Esophagus squamous epithelium (tissue), 5 donors: ENCODE measurements around the gene FAM114A2. TPM values are rescaled to one million over a fixed set of nuclear protein-coding genes. Genes with fewer than 3 reads are reported as not detected.

Source experiments
- DNase-seq: peaks from one replicate; lab custom pipeline; 2025; lab: John Stamatoyannopoulos, UW
- H3K27ac ChIP-seq, 4 donors: fragments of 200-600 bp; sonication (generic); one replicate each; pipeline ENCODE4 v1.5.1; 2016 to 2019; ENCODE audit warnings: mild to moderate bottlenecking in 1 of 4
- H3K27me3 ChIP-seq, 4 donors: fragments of 200-600 bp; sonication (generic); 1 replicate in 3 of 4; 2 replicates in 1 of 4; pipeline versions ENCODE4 v1.5.1 to v1.6.0; 2017 to 2021; ENCODE audit warnings: antibody characterized with exemption in 1 of 4
- H3K36me3 ChIP-seq, 3 donors: fragments of 200-600 bp; sonication (generic); one replicate each; pipeline ENCODE4 v1.5.1; 2016 to 2019
- H3K4me1 ChIP-seq, 3 donors: fragments of 200-600 bp; sonication (generic); one replicate each; pipeline ENCODE4 v1.5.1; 2017 to 2019
- H3K4me3 ChIP-seq, 4 donors: fragments of 200-600 bp; sonication (generic); 1 replicate in 3 of 4; 2 replicates in 1 of 4; pipeline ENCODE4 v1.5.1; 2016 to 2019; ENCODE audit warnings: mild to moderate bottlenecking in 2 of 4, moderate library complexity in 1 of 4
- H3K9me3 ChIP-seq, 3 donors: fragments of 200-600 bp; sonication (generic); one replicate each; pipeline ENCODE4 v1.5.1; 2016 to 2019
- CTCF ChIP-seq, 6 experiments: fragments of 450-650 bp in 4 of 6; fragments of 200-600 bp in 2 of 6; sonication (generic) in 2 of 6; IDR thresholded peaks; one replicate each; pipeline ENCODE4 v1.5.1; 2016 to 2019; ENCODE audit warnings: antibody characterized with exemption in 6 of 6, mild to moderate bottlenecking in 4 of 6, moderate library complexity in 4 of 6
- POLR2A ChIP-seq, 4 donors: fragments of 450-650 bp; IDR thresholded peaks; one replicate each; pipeline ENCODE4 v1.6.1; 2017; ENCODE audit warnings: antibody characterized with exemption in 4 of 4, mild to moderate bottlenecking in 4 of 4, moderate library complexity in 3 of 4
- WGBS, 2 donors: methylation state at CpG; one replicate each; pipeline ENCODE4 v1.1.5; 2018; 5-methylcytosine and 5-hydroxymethylcytosine counted together
- intact Hi-C: fragments of 100-400 bp; cut with DNase I; formaldehyde crosslinking; loops from one replicate; pipeline ENCODE4 v1.15.0; 2022
- total RNA-seq, 4 donors: library from RNA; depleted of rRNA; stranded (reverse); fragments of >200 nt; gene quantifications; one replicate each; pipeline ENCODE4 v1.1.0, GENCODE V29; 2016
- donor health status: DM: yes; HTN: yes; CAD: no.

The FAM114A2 gene
- total RNA-seq, 4 donors from 2014 or later, result 6.2 to 22.1 (median 19.5) TPM

GRCh38 chr5:153998010-153998409, 40.7 kb downstream of the FAM114A2 start:
- peaks cover 0 to 78% (median 6%) of the 10 kb centered on the region in 3 donors for H3K36me3 ChIP-seq

GRCh38 chr5:153991168-153991567, 47.5 kb downstream of the FAM114A2 start:
- no peak overlapping the region for H3K4me3 ChIP-seq
- intact Hi-C loops, result no loop called here
- no peak overlapping the region for H3K27ac ChIP-seq
- H3K9me3 ChIP-seq, result no peaks in the 10 kb centered on the region
- no peak for TF ChIP-seq POLR2A (IDR thresholded peaks at IDR 0.05)
- no peak for TF ChIP-seq CTCF (IDR thresholded peaks at IDR 0.05)
- peaks cover 0 to 16% (median 0%) of the 10 kb centered on the region in 3 donors for H3K4me1 ChIP-seq
- no peaks in the 10 kb centered on the region for H3K27me3 ChIP-seq
- peaks cover 0 to 36% (median 0%) of the 10 kb centered on the region in 3 donors for H3K36me3 ChIP-seq
- no peak for DNase-seq

More at GRCh38 chr5:153998010-153998409, 40.7 kb downstream of the FAM114A2 start:
- 30 to 58% methylated on average over 1 of the region's 1 CpG for WGBS, 2 donors
- DNase-seq, result no peak
- H3K27ac ChIP-seq, result no peak overlapping the region
- H3K4me1 ChIP-seq, result peaks cover 0 to 7% (median 0%) of the 10 kb centered on the region in 3 donors
- H3K9me3 ChIP-seq, result no peaks in the 10 kb centered on the region
- H3K4me3 ChIP-seq, result no peak overlapping the region
- TF ChIP-seq CTCF (IDR thresholded peaks at IDR 0.05) (no peak), POLR2A (IDR thresholded peaks at IDR 0.05) (no peak)
- intact Hi-C loops, result no loop called here
- no peaks in the 10 kb centered on the region for H3K27me3 ChIP-seq

- H3K9me3 ChIP-seq, result no peaks in the 10 kb centered on the region
- no peak for DNase-seq
- TF ChIP-seq POLR2A (IDR thresholded peaks at IDR 0.05) (no peak), CTCF (IDR thresholded peaks at IDR 0.05) (no peak)
- peaks cover 0 to 22% (median 0%) of the 10 kb centered on the region in 3 donors for H3K36me3 ChIP-seq
- H3K27me3 ChIP-seq, result no peaks in the 10 kb centered on the region
- no peak overlapping the region for H3K4me3 ChIP-seq
- 84 to 90% methylated on average over 5 of the region's 5 CpGs for WGBS, 2 donors
- H3K4me1 ChIP-seq, result peaks cover 0 to 17% (median 0%) of the 10 kb centered on the region in 3 donors
- peak overlapping the region in 1 of 4 donors; percentile 72 for H3K27ac ChIP-seq
- intact Hi-C loops, result no loop called here
Observed at GRCh38 chr5:153988510-153988909, 50.2 kb downstream of the FAM114A2 start.

GRCh38 chr5:153987301-153987700, 51.4 kb downstream of the FAM114A2 start:
- no peak for TF ChIP-seq POLR2A (IDR thresholded peaks at IDR 0.05)
- TF ChIP-seq CTCF (IDR thresholded peaks at IDR 0.05), result no peak
- intact Hi-C loops, result no loop called here
- peaks cover 0 to 18% (median 0%) of the 10 kb centered on the region in 3 donors for H3K4me1 ChIP-seq
- H3K9me3 ChIP-seq, result no peaks in the 10 kb centered on the region
- no peak overlapping the region for H3K4me3 ChIP-seq
- H3K27me3 ChIP-seq, result no peaks in the 10 kb centered on the region
- peak overlapping the region in 3 of 4 donors; percentile 28 to 72 (median 59) for H3K27ac ChIP-seq
- WGBS, 2 donors, result 61 to 83% methylated on average over 2 of the region's 2 CpGs
- no peak for DNase-seq
- H3K36me3 ChIP-seq, result peaks cover 0 to 10% (median 0%) of the 10 kb centered on the region in 3 donors

DNA sequence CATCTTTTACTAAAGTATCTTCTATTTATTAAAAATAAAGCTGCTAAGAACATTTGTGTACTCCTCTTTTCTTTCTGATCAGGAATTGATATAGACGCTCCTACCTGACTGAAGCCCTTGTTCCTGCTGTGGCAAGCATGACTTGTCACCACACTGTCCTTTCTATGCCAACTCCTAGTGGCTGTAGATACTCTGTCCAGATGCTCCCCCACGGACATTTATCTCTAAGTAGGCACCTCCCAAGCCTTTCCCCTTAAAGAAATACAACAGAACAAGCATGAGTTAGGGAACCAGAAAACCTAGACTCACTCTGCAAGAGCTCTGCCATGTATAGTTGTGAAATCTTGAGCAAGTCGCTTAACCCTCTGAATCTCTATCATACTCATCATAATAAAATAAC, 53.2 kb downstream of the FAM114A2 start:
- Histone ChIP-seq H3K27me3 (no peaks in the 10 kb centered on the region), H3K27ac (peak overlapping the region in 1 of 4 donors; percentile 6), H3K36me3 (no peaks in the 10 kb centered on the region), H3K4me3 (no peak overlapping the region), H3K4me1 (peaks cover 0 to 20% (median 0%) of the 10 kb centered on the region in 3 donors), H3K9me3 (no peaks in the 10 kb centered on the region)
- intact Hi-C loops, result no loop called here
- DNase-seq, result no peak
- no peak for TF ChIP-seq CTCF (IDR thresholded peaks at IDR 0.05)
- TF ChIP-seq POLR2A (IDR thresholded peaks at IDR 0.05), result no peak
- 59 to 61% methylated on average over 3 of the region's 3 CpGs for WGBS, 2 donors
